ENCODE measurements around the gene PXT1.

The PXT1 gene

GRCh38 chr6:36360241-36361054 lies 82.2 kb downstream of the PXT1 start:
- peak; percentile 69 for DNase-seq
- in situ Hi-C loops (cut with HindIII; ENCODE audit: low pct_ligation_motif_present, low pct_unique_long_range_greater_than_20kb, low sequenced_read_pairs), result no loop called here

GRCh38 chr6:36358226-36358915 lies 84.3 kb downstream of the PXT1 start:
- no peak for DNase-seq
- in situ Hi-C loops (cut with HindIII; ENCODE audit: low pct_ligation_motif_present, low pct_unique_long_range_greater_than_20kb, low sequenced_read_pairs), result no loop called here

- in situ Hi-C loops (cut with HindIII; ENCODE audit: low pct_ligation_motif_present, low pct_unique_long_range_greater_than_20kb, low sequenced_read_pairs), result no loop called here
- DNase-seq, result no peak
Observed at GRCh38 chr6:36357872-36358225, 84.8 kb downstream of the PXT1 start.

- DNase-seq, result no peak
- in situ Hi-C loops (cut with HindIII; ENCODE audit: low pct_ligation_motif_present, low pct_unique_long_range_greater_than_20kb, low sequenced_read_pairs), result no loop called here
Observed at GRCh38 chr6:36355819-36356218, 86.8 kb downstream of the PXT1 start.

GRCh38 chr6:36353411-36353915 lies 89.2 kb downstream of the PXT1 start:
- in situ Hi-C loops (cut with HindIII; ENCODE audit: low pct_ligation_motif_present, low pct_unique_long_range_greater_than_20kb, low sequenced_read_pairs), result no loop called here
- DNase-seq, result no peak

GRCh38 chr6:36352477-36353157 lies 90.0 kb downstream of the PXT1 start:
- in situ Hi-C loops (cut with HindIII; ENCODE audit: low pct_ligation_motif_present, low pct_unique_long_range_greater_than_20kb, low sequenced_read_pairs), result no loop called here
- no peak for DNase-seq

- in situ Hi-C loops (cut with HindIII; ENCODE audit: low pct_ligation_motif_present, low pct_unique_long_range_greater_than_20kb, low sequenced_read_pairs), result no loop called here
- peak; percentile 20 for DNase-seq
Observed at GRCh38 chr6:36350681-36351571, 91.7 kb downstream of the PXT1 start.

- DNase-seq, result no peak
- in situ Hi-C loops (cut with HindIII; ENCODE audit: low pct_ligation_motif_present, low pct_unique_long_range_greater_than_20kb, low sequenced_read_pairs), result no loop called here
Observed at GRCh38 chr6:36350082-36350481, 92.6 kb downstream of the PXT1 start.

- DNase-seq, result no peak
- in situ Hi-C loops (cut with HindIII; ENCODE audit: low pct_ligation_motif_present, low pct_unique_long_range_greater_than_20kb, low sequenced_read_pairs), result no loop called here
Observed at GRCh38 chr6:36349240-36349639, 93.4 kb downstream of the PXT1 start.

GRCh38 chr6:36347621-36348020 lies 95.0 kb downstream of the PXT1 start:
- in situ Hi-C loops (cut with HindIII; ENCODE audit: low pct_ligation_motif_present, low pct_unique_long_range_greater_than_20kb, low sequenced_read_pairs), result no loop called here
- no peak for DNase-seq

- no peak for DNase-seq
- in situ Hi-C loops (cut with HindIII; ENCODE audit: low pct_ligation_motif_present, low pct_unique_long_range_greater_than_20kb, low sequenced_read_pairs), result no loop called here
Observed at GRCh38 chr6:36346486-36347273, 96.0 kb downstream of the PXT1 start.

GRCh38 chr6:36345681-36346466 lies 96.8 kb downstream of the PXT1 start:
- in situ Hi-C loops (cut with HindIII; ENCODE audit: low pct_ligation_motif_present, low pct_unique_long_range_greater_than_20kb, low sequenced_read_pairs), result no loop called here
- DNase-seq, result no peak

- in situ Hi-C loops (cut with HindIII; ENCODE audit: low pct_ligation_motif_present, low pct_unique_long_range_greater_than_20kb, low sequenced_read_pairs), result no loop called here
- no peak for DNase-seq
Observed at GRCh38 chr6:36343109-36343680, 99.5 kb downstream of the PXT1 start.

- in situ Hi-C loops (cut with HindIII; ENCODE audit: low pct_ligation_motif_present, low pct_unique_long_range_greater_than_20kb, low sequenced_read_pairs), result no loop called here
Observed at GRCh38 chr6:36340618-36341454, 101.8 kb downstream of the PXT1 start.

More at GRCh38 chr6:36340618-36341454, 101.8 kb downstream of the PXT1 start:
- peak; percentile 53 for DNase-seq

Data from ACHN (cell line).